KMS-11 (cell line): Measurements from ENCODE around the gene MAP4K5.

Source experiments
- H2AFZ ChIP-seq: fragments of 200-600 bp; sonication (generic); 2 replicates; pipeline ENCODE4 v1.6.1; 2016; ENCODE audit warnings: antibody characterized with exemption, mixed run types, low read depth
- H3K27ac ChIP-seq: fragments of 200-600 bp; sonication (generic); 2 replicates; pipeline ENCODE4 v1.6.1; 2016; ENCODE audit warnings: mild to moderate bottlenecking, mixed run types
- H3K27me3 ChIP-seq: fragments of 200-600 bp; sonication (generic); 2 replicates; pipeline ENCODE4 v1.6.1; 2017; ENCODE audit warnings: mild to moderate bottlenecking, low read depth, mixed run types, moderate library complexity; ENCODE audit not compliant: insufficient read depth
- H3K36me3 ChIP-seq: fragments of 200-600 bp; sonication (generic); 2 replicates; pipeline ENCODE4 v1.6.1; 2017; ENCODE audit warnings: mild to moderate bottlenecking, mixed run types; ENCODE audit not compliant: insufficient read depth
- H3K4me1 ChIP-seq: fragments of 200-600 bp; sonication (generic); 2 replicates; pipeline ENCODE4 v1.6.1; 2016; ENCODE audit warnings: mild to moderate bottlenecking, low read depth, mixed run types; ENCODE audit not compliant: poor library complexity, severe bottlenecking
- H3K4me2 ChIP-seq: fragments of 200-600 bp; sonication (generic); 2 replicates; pipeline ENCODE4 v1.7.0; 2016; ENCODE audit warnings: mild to moderate bottlenecking, mixed run types
- H3K4me3 ChIP-seq: fragments of 200-600 bp; sonication (generic); IDR thresholded peaks from 2 replicates; pipeline ENCODE4 v1.6.1; 2017; ENCODE audit warnings: low read depth, low read length, mixed read lengths; ENCODE audit not compliant: insufficient read depth
- H3K79me2 ChIP-seq: fragments of 200-600 bp; sonication (generic); 2 replicates; pipeline ENCODE4 v1.6.1; 2016; ENCODE audit warnings: low read depth, mixed run types; ENCODE audit not compliant: insufficient read depth
- H3K9ac ChIP-seq: fragments of 200-600 bp; sonication (generic); 2 replicates; pipeline ENCODE4 v1.6.1; 2016; ENCODE audit warnings: mild to moderate bottlenecking, mixed run types
- H4K20me1 ChIP-seq: fragments of 200-600 bp; sonication (generic); 2 replicates; pipeline ENCODE4 v1.6.1; 2016; ENCODE audit warnings: mild to moderate bottlenecking, mixed run types; ENCODE audit not compliant: insufficient read depth
- CTCF ChIP-seq: fragments of 200-600 bp; sonication (generic); conservative IDR thresholded peaks from 2 replicates; pipeline ENCODE4 v1.6.1; 2017; ENCODE audit warnings: low read depth, mild to moderate bottlenecking, antibody characterized with exemption, low read length, moderate library complexity, mixed read lengths

MAP4K5 gene

GRCh38 chr14:50381823-50382287, 150.5 kb downstream of the MAP4K5 start:
- no peak for TF ChIP-seq CTCF
- Histone ChIP-seq H3K4me3 (no peak overlapping the region), H3K4me1 (no peaks in the 10 kb centered on the region), H3K27ac (no peak overlapping the region), H4K20me1 (no peaks in the 10 kb centered on the region), H2AFZ (no peak overlapping the region), H3K36me3 (no peaks in the 10 kb centered on the region), H3K9ac (no peak overlapping the region), H3K4me2 (no peak overlapping the region), H3K79me2 (no peaks in the 10 kb centered on the region), H3K27me3 (no peaks in the 10 kb centered on the region)

GRCh38 chr14:50381008-50381407, 151.4 kb downstream of the MAP4K5 start:
- Histone ChIP-seq H3K4me3 (no peak overlapping the region), H3K79me2 (no peaks in the 10 kb centered on the region), H3K36me3 (no peaks in the 10 kb centered on the region), H3K27ac (no peak overlapping the region), H3K27me3 (no peaks in the 10 kb centered on the region), H3K9ac (no peak overlapping the region), H3K4me2 (no peak overlapping the region), H2AFZ (no peak overlapping the region), H4K20me1 (no peaks in the 10 kb centered on the region), H3K4me1 (no peaks in the 10 kb centered on the region)
- TF ChIP-seq CTCF = no peak

GRCh38 chr14:50380455-50380854, 151.9 kb downstream of the MAP4K5 start:
- Histone ChIP-seq H3K27me3 (no peaks in the 10 kb centered on the region), H3K36me3 (no peaks in the 10 kb centered on the region), H3K27ac (no peak overlapping the region), H2AFZ (no peak overlapping the region), H3K79me2 (no peaks in the 10 kb centered on the region), H3K4me1 (no peaks in the 10 kb centered on the region), H4K20me1 (no peaks in the 10 kb centered on the region), H3K9ac (no peak overlapping the region), H3K4me3 (no peak overlapping the region), H3K4me2 (no peak overlapping the region)
- TF ChIP-seq CTCF = no peak

- no peaks in the 10 kb centered on the region for H3K27me3 ChIP-seq
- H3K9ac ChIP-seq = no peak overlapping the region
- H3K4me1 ChIP-seq = no peaks in the 10 kb centered on the region
- H3K4me3 ChIP-seq = no peak overlapping the region
- no peaks in the 10 kb centered on the region for H4K20me1 ChIP-seq
- H3K36me3 ChIP-seq = no peaks in the 10 kb centered on the region
- no peak overlapping the region for H3K4me2 ChIP-seq
- no peak overlapping the region for H2AFZ ChIP-seq
- no peak overlapping the region for H3K27ac ChIP-seq
- H3K79me2 ChIP-seq = no peaks in the 10 kb centered on the region
- TF ChIP-seq CTCF = no peak
Observed at GRCh38 chr14:50379563-50379962, 152.8 kb downstream of the MAP4K5 start.
